IMR-90 (cell line): ENCODE measurements around the gene COL27A1.

ENCODE experiments used
- CTCF ChIP-seq: conservative IDR thresholded peaks from 2 replicates; pipeline ENCODE4 v1.5.1; 2012; ENCODE audit warnings: mild to moderate bottlenecking, low read depth, low read length, improper control_type of control experiment
- MAFK ChIP-seq: IDR thresholded peaks from 2 replicates; pipeline ENCODE4 v1.6.1; 2012; ENCODE audit warnings: low read depth, low read length, improper control_type of control experiment

GRCh38 chr9:114318416-114318815 is 163.1 kb downstream of the COL27A1 start:
- TF ChIP-seq CTCF: no peak
- no peak for TF ChIP-seq MAFK
